GM18498 (cell line): ENCODE results near the gene HTT.

Experiments
- ATAC-seq: cut with Tn5 transposase; IDR thresholded peaks from one replicate; pipeline ENCODE4 v1.9.1; 2021; ENCODE audit warnings: mild to moderate bottlenecking, moderate library complexity; ENCODE audit not compliant: unreplicated experiment

The HTT gene

GRCh38 chr4:3074078-3074845 is at the start of gene HTT, which contains the start of gene HTT-AS:
Gene HTT, plus strand, starts transcription at chr4:3074681. Its CDS starts 145 bp downstream, at chr4:3074826.
Gene HTT-AS, minus strand, starts transcription at chr4:3074538.
- ATAC-seq: peak; percentile 83

GRCh38 chr4:3025881-3026280 is 48.6 kb upstream of the HTT start:
- ATAC-seq: no peak

GRCh38 chr4:3026540-3026939 is 47.9 kb upstream of the HTT start:
- ATAC-seq: no peak

GRCh38 chr4:3029464-3029863 is 45.0 kb upstream of the HTT start:
- no peak for ATAC-seq

- ATAC-seq: no peak
Measured at GRCh38 chr4:3030566-3031356, 43.7 kb upstream of the HTT start.

GRCh38 chr4:3031357-3032082 is 43.0 kb upstream of the HTT start:
- no peak for ATAC-seq

GRCh38 chr4:3034231-3034630 is 40.2 kb upstream of the HTT start:
- no peak for ATAC-seq

- no peak for ATAC-seq
Measured at GRCh38 chr4:3035249-3035648, 39.2 kb upstream of the HTT start.

GRCh38 chr4:3035674-3036073 is 38.8 kb upstream of the HTT start:
- no peak for ATAC-seq

GRCh38 chr4:3036131-3036952 is 38.1 kb upstream of the HTT start:
- ATAC-seq: no peak

GRCh38 chr4:3037957-3038461 is 36.5 kb upstream of the HTT start:
- no peak for ATAC-seq

- ATAC-seq: no peak
Measured at GRCh38 chr4:3039706-3040366, 34.6 kb upstream of the HTT start.

GRCh38 chr4:3040452-3041191 is 33.9 kb upstream of the HTT start:
- peak; percentile 50 for ATAC-seq

- ATAC-seq: no peak
Measured at GRCh38 chr4:3041192-3042142, 33.0 kb upstream of the HTT start.

GRCh38 chr4:3042226-3042625 is 32.3 kb upstream of the HTT start:
- no peak for ATAC-seq

GRCh38 chr4:3043282-3044020 is 31.0 kb upstream of the HTT start:
- ATAC-seq: no peak
